ENCODE results near the gene C21orf58. TPM values are rescaled to one million over a fixed set of nuclear protein-coding genes. Genes with fewer than 3 reads are reported as not detected.

The C21orf58 gene
- total RNA-seq, 3 donors from 2014 or later = 0.96 to 2.9 (median 2.6) TPM

DNA sequence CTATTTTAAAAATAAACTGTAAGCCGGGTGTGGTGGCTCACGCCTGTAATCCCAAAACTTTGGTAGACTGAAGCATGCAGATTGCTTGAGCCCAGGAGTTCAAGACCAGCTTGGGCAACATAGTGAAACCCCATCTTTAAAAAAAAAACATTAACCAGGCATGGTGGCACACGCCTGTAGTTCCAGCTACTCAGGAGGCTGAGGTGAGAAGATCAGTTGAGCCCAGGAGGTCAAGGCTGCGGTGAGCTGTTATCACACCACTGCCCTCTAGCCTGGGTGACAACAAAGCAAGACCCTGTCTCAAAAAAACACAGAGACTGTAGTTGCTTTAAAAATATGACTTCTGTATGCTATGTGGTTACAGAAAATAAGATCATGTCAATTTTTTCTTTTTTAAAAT lies 70.8 kb downstream of the C21orf58 start:
- intact Hi-C loops (cut with DNase I; ENCODE audit: low total_unique reads) = no loop called here
- Histone ChIP-seq H3K9me3 (no peaks in the 10 kb centered on the region), H3K4me1 (no peaks in the 10 kb centered on the region), H3K36me3 (peaks cover 20% of the 10 kb centered on the region), H3K27ac (no peak overlapping the region), H3K27me3 (no peaks in the 10 kb centered on the region), H3K4me3 (no peak overlapping the region)
- no peak for DNase-seq (ENCODE audit: low spot score in 2 of 2)
- TF ChIP-seq, protein P1, sequence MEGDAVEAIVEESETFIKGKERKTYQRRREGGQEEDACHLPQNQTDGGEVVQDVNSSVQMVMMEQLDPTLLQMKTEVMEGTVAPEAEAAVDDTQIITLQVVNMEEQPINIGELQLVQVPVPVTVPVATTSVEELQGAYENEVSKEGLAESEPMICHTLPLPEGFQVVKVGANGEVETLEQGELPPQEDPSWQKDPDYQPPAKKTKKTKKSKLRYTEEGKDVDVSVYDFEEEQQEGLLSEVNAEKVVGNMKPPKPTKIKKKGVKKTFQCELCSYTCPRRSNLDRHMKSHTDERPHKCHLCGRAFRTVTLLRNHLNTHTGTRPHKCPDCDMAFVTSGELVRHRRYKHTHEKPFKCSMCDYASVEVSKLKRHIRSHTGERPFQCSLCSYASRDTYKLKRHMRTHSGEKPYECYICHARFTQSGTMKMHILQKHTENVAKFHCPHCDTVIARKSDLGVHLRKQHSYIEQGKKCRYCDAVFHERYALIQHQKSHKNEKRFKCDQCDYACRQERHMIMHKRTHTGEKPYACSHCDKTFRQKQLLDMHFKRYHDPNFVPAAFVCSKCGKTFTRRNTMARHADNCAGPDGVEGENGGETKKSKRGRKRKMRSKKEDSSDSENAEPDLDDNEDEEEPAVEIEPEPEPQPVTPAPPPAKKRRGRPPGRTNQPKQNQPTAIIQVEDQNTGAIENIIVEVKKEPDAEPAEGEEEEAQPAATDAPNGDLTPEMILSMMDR (IDR thresholded peaks at IDR 0.05) = no peak
- TF ChIP-seq POLR2A (IDR thresholded peaks at IDR 0.05) = no peak
- no peak for TF ChIP-seq POLR2AphosphoS5 (IDR thresholded peaks at IDR 0.05)

Other genes starting within 250 kb of the C21orf58 start
- 1,000 to 10,000 TPM in 1 of 3 donors, 100 to 1,000 TPM in 2; 177 to 1,266 (median 418) TPM for gene COL6A2, start 225.8 kb downstream of the C21orf58 start, total RNA-seq
- under 1 TPM in 1 of 3 donors, not detected in 2; 0.59 TPM for gene FTCD, start 168.3 kb downstream of the C21orf58 start, total RNA-seq
- 1 to 10 TPM; 1.6 to 7.0 (median 6.2) TPM for gene SPATC1L, start 139.4 kb downstream of the C21orf58 start, total RNA-seq
- 100 to 1,000 TPM in 1 of 3 donors, 10 to 100 TPM in 2; 41.4 to 144 (median 56.4) TPM for gene LSS, start 95.1 kb downstream of the C21orf58 start, total RNA-seq
- 10 to 100 TPM; 91.5 to 100.0 (median 99.2) TPM for gene MCM3AP, start 38.3 kb downstream of the C21orf58 start, total RNA-seq
- gene YBEY, start 37.5 kb downstream of the C21orf58 start, total RNA-seq = 10 to 100 TPM; 15.4 to 22.8 (median 17.3) TPM
- gene PCNT, start 286 bp upstream of the C21orf58 start, total RNA-seq = 10 to 100 TPM; 25.2 to 31.0 (median 28.5) TPM
- gene DIP2A, start 135.0 kb upstream of the C21orf58 start, total RNA-seq = 10 to 100 TPM; 32.6 to 43.9 (median 42.0) TPM

All from breast epithelium (tissue), 4 donors.